B cell (primary cell): ENCODE data around the gene AOAH. TPM values are rescaled to one million over a fixed set of nuclear protein-coding genes. Genes with fewer than 3 reads are reported as not detected.

Experiments used
- ATAC-seq: fragments of 200-7000 bp; cut with Tn5 transposase; one replicate; pipeline ENCODE4 v1.10.0; 2021; ENCODE audit warnings: low read depth, mild to moderate bottlenecking, moderate number of reproducible peaks, moderate library complexity
- CTCF ChIA-PET: fragments of 350-600 bp; sonication (Branson Sonifier 250); formaldehyde crosslinking; loops from one replicate; lab custom pipeline; 2021; ENCODE audit warnings: antibody characterized with exemption, inconsistent platforms; lab: Charles Lee
- POLR2A ChIA-PET: fragments of 350-600 bp; sonication (Branson Sonifier 250); formaldehyde crosslinking; loops from one replicate; lab custom pipeline; 2021; ENCODE audit warnings: antibody characterized with exemption; lab: Charles Lee
- DNase-seq: peaks from one replicate; pipeline ENCODE4 v3.0.0; 2013
- H2AFZ ChIP-seq: 2 replicates; pipeline ENCODE4 v1.6.1; 2012; ENCODE audit warnings: mild to moderate bottlenecking, low read depth, low read length; ENCODE audit not compliant: insufficient read depth, poor library complexity, severe bottlenecking
- H3K27ac ChIP-seq, 2 donors: 1 replicate in 1 of 2; 2 replicates in 1 of 2; pipeline ENCODE4 v1.5.1; 2012 to 2013; ENCODE audit warnings: low read length in 2 of 2, mild to moderate bottlenecking in 2 of 2, moderate library complexity in 1 of 2
- H3K27me3 ChIP-seq, 4 experiments: fragments of 200-600 bp in 1 of 4; sonication (generic) in 1 of 4; replicated peaks in 1 of 4; 1 replicate in 2 of 4; 2 replicates in 2 of 4; pipeline versions ENCODE4 v1.6.1 to v1.7.0; 2013 to 2016; ENCODE audit warnings: low read length in 3 of 4, mild to moderate bottlenecking in 2 of 4, mixed read lengths in 1 of 4, moderate library complexity in 1 of 4; ENCODE audit not compliant: insufficient read depth in 4 of 4, control insufficient read depth in 3 of 4; ENCODE audit errors: control extremely low read depth in 1 of 4
- H3K36me3 ChIP-seq, 2 experiments: replicated peaks in 1 of 2; 1 replicate in 1 of 2; 2 replicates in 1 of 2; pipeline versions ENCODE4 v1.6.1 to v1.7.1; 2013; ENCODE audit warnings: low read length in 1 of 2; ENCODE audit not compliant: insufficient read depth in 2 of 2, control insufficient read depth in 1 of 2; ENCODE audit errors: control extremely low read depth in 1 of 2, extremely low read depth in 1 of 2
- H3K4me1 ChIP-seq, 2 donors: fragments of 200-600 bp in 1 of 2; sonication (generic) in 1 of 2; 1 replicate in 1 of 2; 2 replicates in 1 of 2; pipeline versions ENCODE4 v1.5.1 to v1.6.1; 2013 to 2017; ENCODE audit warnings: low read length in 2 of 2; ENCODE audit not compliant: control insufficient read depth in 2 of 2, insufficient read depth in 2 of 2
- H3K4me2 ChIP-seq: replicated peaks from 2 replicates; pipeline ENCODE3; 2012; ENCODE audit warnings: mild to moderate bottlenecking, low read depth, low read length; ENCODE audit not compliant: poor library complexity, severe bottlenecking
- H3K4me3 ChIP-seq, 5 experiments: fragments of 200-600 bp in 1 of 5; sonication (generic) in 1 of 5; 1 replicate in 3 of 5; 2 replicates in 2 of 5; pipeline versions ENCODE4 v1.5.1 to v1.7.0; 2011 to 2016; ENCODE audit warnings: low read length in 4 of 5, mild to moderate bottlenecking in 4 of 5, low read depth in 2 of 5, control low read depth in 1 of 5, moderate library complexity in 1 of 5; ENCODE audit not compliant: insufficient read depth in 1 of 5; ENCODE audit errors: control extremely low read depth in 1 of 5, extremely low read depth in 1 of 5
- H3K79me2 ChIP-seq: fragments of 200-600 bp; sonication (generic); one replicate; pipeline ENCODE4 v1.6.0; 2016; ENCODE audit warnings: low read length; ENCODE audit not compliant: control insufficient read depth, insufficient read depth
- H3K9ac ChIP-seq: fragments of 200-600 bp; sonication (generic); 2 replicates; pipeline ENCODE4 v1.6.1; 2017; ENCODE audit warnings: mild to moderate bottlenecking, low read length, moderate library complexity
- H3K9me3 ChIP-seq, 3 donors: one replicate each; pipeline versions ENCODE4 v1.6.1 to v1.7.1; 2013; ENCODE audit warnings: low read length in 2 of 3; ENCODE audit not compliant: control insufficient read depth in 2 of 3, insufficient read depth in 1 of 3; ENCODE audit errors: control extremely low read depth in 1 of 3
- H4K20me1 ChIP-seq: 2 replicates; pipeline ENCODE4 v1.6.0; 2012; ENCODE audit warnings: mild to moderate bottlenecking, low read length; ENCODE audit not compliant: insufficient read depth, control insufficient read depth, poor library complexity, severe bottlenecking
- H3K27ac Mint-ChIP-seq: one replicate; pipeline ENCODE4 v1.8.0; 2021; ENCODE audit warnings: mixed read lengths
- H3K27me3 Mint-ChIP-seq: one replicate; pipeline ENCODE4 v1.8.0; 2021; ENCODE audit warnings: mixed read lengths
- H3K4me1 Mint-ChIP-seq: one replicate; pipeline ENCODE4 v1.8.0; 2021; ENCODE audit warnings: mixed read lengths
- H3K4me3 Mint-ChIP-seq: one replicate; pipeline ENCODE4 v1.8.0; 2021; ENCODE audit warnings: mixed read lengths
- H3K9me3 Mint-ChIP-seq: one replicate; pipeline ENCODE4 v1.8.0; 2022; ENCODE audit warnings: mixed read lengths; ENCODE audit not compliant: insufficient read depth
- CTCF ChIP-seq: fragments of 200-600 bp; IDR thresholded peaks from one replicate; pipeline ENCODE4 v1.8.0; 2022; ENCODE audit warnings: antibody characterized with exemption, mild to moderate bottlenecking
- EZH2 ChIP-seq: IDR thresholded peaks from 2 replicates; pipeline ENCODE4 v1.6.1; 2012; ENCODE audit warnings: borderline replicate concordance, low read depth, mild to moderate bottlenecking, moderate library complexity, low read length; ENCODE audit not compliant: insufficient read depth, poor library complexity, severe bottlenecking
- WGBS: methylation state at CpG from one replicate; pipeline ENCODE4 v1.1.5; 2013; ENCODE audit warnings: missing lambda C conversion rate; ENCODE audit not compliant: insufficient coverage; 5-methylcytosine and 5-hydroxymethylcytosine counted together
- intact Hi-C: fragments of 100-400 bp; cut with micrococcal nuclease; formaldehyde crosslinking; loops from one replicate; pipeline ENCODE4 v1.10.0; 2022
- polyA plus RNA-seq: library from polyadenylated mRNA; depleted of rRNA; stranded (reverse); fragments of >200 nt; gene quantifications from 2 replicates; pipeline ENCODE4 v1.2.3, GENCODE V29; 2012
- total RNA-seq, 2 donors: library from RNA; stranded (reverse); fragments of 120-200 nt in 1 of 2; gene quantifications; 1 replicate in 1 of 2; 2 replicates in 1 of 2; pipeline versions ENCODE4 v1.2.3 to v1.2.4, GENCODE V29; 2013 to 2022

AOAH gene
- total and polyA plus RNA-seq, 2 donors (not counting 1 experiment from before 2014, with no cell fraction given) = 2.6 to 5.0 TPM

GRCh38 chr7:36530456-36530855 lies 193.8 kb downstream of the AOAH start:
- Histone ChIP-seq H3K27ac (no peak overlapping the region), H3K4me3 (no peak overlapping the region), H3K4me2 (no peak overlapping the region), H3K4me1 (no peaks in the 10 kb centered on the region), H4K20me1 (no peaks in the 10 kb centered on the region), H3K36me3 (no peaks in the 10 kb centered on the region), H3K27me3 (no peaks in the 10 kb centered on the region), H3K9me3 (no peaks in the 10 kb centered on the region), H3K79me2 (no peaks in the 10 kb centered on the region), H2AFZ (no peak overlapping the region), H3K9ac (no peak overlapping the region)
- POLR2A ChIA-PET = no interaction called here
- Mint-ChIP-seq H3K27me3 (no peaks in the 10 kb centered on the region), H3K27ac (no peak overlapping the region), H3K4me1 (no peaks in the 10 kb centered on the region), H3K4me3 (no peak overlapping the region), H3K9me3 (no peaks in the 10 kb centered on the region)
- CTCF ChIA-PET = no interaction called here
- WGBS = no CpG with 5 or more reads among the region's 2 CpGs
- intact Hi-C loops = no loop called here
- ATAC-seq = no peak
- no peak for DNase-seq
- no peak for TF ChIP-seq CTCF
- no peak for TF ChIP-seq EZH2

GRCh38 chr7:36527549-36527913 lies 196.8 kb downstream of the AOAH start:
- CTCF ChIA-PET = no interaction called here

More at GRCh38 chr7:36527549-36527913, 196.8 kb downstream of the AOAH start:
- Mint-ChIP-seq H3K27me3 (no peaks in the 10 kb centered on the region), H3K4me3 (no peak overlapping the region), H3K4me1 (no peaks in the 10 kb centered on the region), H3K9me3 (no peaks in the 10 kb centered on the region), H3K27ac (no peak overlapping the region)
- H3K79me2 ChIP-seq = no peaks in the 10 kb centered on the region
- no peak overlapping the region for H3K4me3 ChIP-seq
- ATAC-seq = no peak
- no CpG with 5 or more reads among the region's 6 CpGs for WGBS
- no peaks in the 10 kb centered on the region for H4K20me1 ChIP-seq
- no peaks in the 10 kb centered on the region for H3K9me3 ChIP-seq
- no peak overlapping the region for H2AFZ ChIP-seq
- no peaks in the 10 kb centered on the region for H3K4me1 ChIP-seq
- TF ChIP-seq CTCF (no peak), EZH2 (no peak)
- H3K9ac ChIP-seq = no peak overlapping the region
- intact Hi-C loops = no loop called here
- H3K36me3 ChIP-seq = no peaks in the 10 kb centered on the region
- H3K27me3 ChIP-seq = no peaks in the 10 kb centered on the region
- POLR2A ChIA-PET = no interaction called here
- no peak overlapping the region for H3K27ac ChIP-seq
- H3K4me2 ChIP-seq = no peak overlapping the region
- DNase-seq = no peak
